ENCODE results near the gene CREB3L4. TPM values are rescaled to one million over a fixed set of nuclear protein-coding genes. Genes with fewer than 3 reads are reported as not detected.
A peak's percentile ranks its signal among the peaks of the same experiment; 100 is the strongest.

The CREB3L4 gene
- total and polyA plus RNA-seq, 4 donors: 4.4 to 10.3 (median 8.8) TPM

DNA sequence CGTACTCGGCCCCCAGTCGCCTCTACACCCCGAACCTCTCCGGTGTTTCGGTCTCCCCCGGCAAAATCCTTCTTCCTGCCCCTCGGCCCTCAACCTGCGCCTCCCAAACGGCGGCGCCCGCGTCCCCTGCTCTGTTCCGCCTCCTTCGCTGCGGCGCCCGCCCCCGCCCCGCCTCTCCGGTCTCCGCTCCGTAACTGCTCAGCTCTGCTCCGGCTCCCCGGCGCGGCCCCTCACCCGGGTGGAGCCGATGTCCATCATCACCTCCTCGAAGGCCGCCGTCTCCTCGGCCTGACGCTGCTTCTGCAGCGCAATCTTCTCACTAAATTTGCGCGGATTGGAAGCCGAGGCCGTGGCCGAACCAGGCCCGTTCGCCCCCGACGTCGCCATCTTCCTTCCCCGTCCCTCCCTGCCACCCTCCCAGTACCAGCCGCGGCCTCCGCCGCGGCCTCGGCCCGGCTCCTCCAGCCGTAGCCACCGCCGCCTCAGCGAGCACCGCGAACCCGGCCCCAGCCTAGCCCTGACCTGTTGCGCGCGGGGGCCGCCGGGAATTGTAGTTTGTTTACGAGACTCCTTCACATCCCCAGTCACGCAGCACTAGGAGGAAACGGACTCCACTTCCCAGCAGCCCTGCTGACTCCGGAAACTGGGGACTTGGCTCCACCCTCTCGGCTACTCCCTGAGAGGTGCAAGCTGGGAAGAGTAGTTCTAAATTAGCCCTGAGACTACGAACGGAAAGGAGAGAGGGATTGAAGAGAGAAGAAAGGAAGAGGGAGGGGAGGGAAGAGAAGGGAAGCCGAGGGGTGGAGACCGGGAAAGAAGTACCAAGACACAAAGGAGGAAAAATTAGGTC lies 9.4 kb upstream of the CREB3L4 start, which contains the start of gene CRTC2:
CRTC2 (minus strand) TSS at position 502 of the 850 bp plus-strand sequence; CDS start at position 387, 115 bp downstream.
- H3K27ac ChIP-seq (ENCODE audit: low read depth in 1 of 2, low read length in 2 of 2): peak within 1 kb of the TSS; percentile 91 to 94
- DNase-seq (ENCODE audit: low spot score): peak; percentile 98
- WGBS: under 1% methylated on average over 74 of the region's 75 CpGs
- H3K9me3 ChIP-seq (ENCODE audit: control insufficient read depth in 4 of 4, low read length in 3 of 4): no peaks in the 10 kb centered on the region
- H3K4me3 ChIP-seq (ENCODE audit: low read depth in 1 of 3, low read length in 3 of 3): peak within 1 kb of the TSS; percentile 68 to 99 (median 89)
- peaks cover 12 to 67% (median 54%) of the 10 kb centered on the region in 4 donors for H3K4me1 ChIP-seq (ENCODE audit: control insufficient read depth in 4 of 4, insufficient read depth in 4 of 4, low read length in 3 of 4)
- H3K36me3 ChIP-seq (ENCODE audit: control insufficient read depth in 4 of 4, insufficient read depth in 3 of 4, low read depth in 1 of 4, low read length in 3 of 4): peaks cover 0 to 8% (median 1%) of the 10 kb centered on the region in 4 donors
- H3K9ac ChIP-seq (ENCODE audit: low read depth in 1 of 2, low read length in 2 of 2): peak within 1 kb of the TSS; percentile 73 to 89
- no peaks in the 10 kb centered on the region for H3K27me3 ChIP-seq (ENCODE audit: control insufficient read depth in 4 of 4, insufficient read depth in 4 of 4, low read length in 3 of 4)
- TF ChIP-seq HNF4G (IDR thresholded peaks at IDR 0.05) (no peak), FOXA1 (IDR thresholded peaks at IDR 0.05) (peak; percentile 16), FOXA2 (IDR thresholded peaks at IDR 0.05) (peak; percentile 5), HNF4A (conservative IDR thresholded peaks at IDR 0.05) (peak; percentile 9 to 10), SP1 (IDR thresholded peaks at IDR 0.05) (peak; percentile 69), EGR1 (IDR thresholded peaks at IDR 0.05; ENCODE audit: low read depth in 2 of 2) (peak in 1 of 2 donors; percentile 45), RXRA (IDR thresholded peaks at IDR 0.05) (peak in 1 of 2 donors; percentile 55), TAF1 (conservative IDR thresholded peaks at IDR 0.05) (no peak), JUND (IDR thresholded peaks at IDR 0.05) (peak in 1 of 2 donors; percentile 26), GABPA (IDR thresholded peaks at IDR 0.05 in 1 of 2, conservative IDR thresholded peaks at IDR 0.05 in 1 of 2) (peak; percentile 67 to 90), NR2F2 (IDR thresholded peaks at IDR 0.05) (peak; percentile 72), YY1 (IDR thresholded peaks at IDR 0.05) (peak; percentile 74)
- TF ChIP-seq, protein P1, sequence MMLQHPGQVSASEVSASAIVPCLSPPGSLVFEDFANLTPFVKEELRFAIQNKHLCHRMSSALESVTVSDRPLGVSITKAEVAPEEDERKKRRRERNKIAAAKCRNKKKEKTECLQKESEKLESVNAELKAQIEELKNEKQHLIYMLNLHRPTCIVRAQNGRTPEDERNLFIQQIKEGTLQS (IDR thresholded peaks at IDR 0.05): no peak
- TF ChIP-seq, protein P2, sequence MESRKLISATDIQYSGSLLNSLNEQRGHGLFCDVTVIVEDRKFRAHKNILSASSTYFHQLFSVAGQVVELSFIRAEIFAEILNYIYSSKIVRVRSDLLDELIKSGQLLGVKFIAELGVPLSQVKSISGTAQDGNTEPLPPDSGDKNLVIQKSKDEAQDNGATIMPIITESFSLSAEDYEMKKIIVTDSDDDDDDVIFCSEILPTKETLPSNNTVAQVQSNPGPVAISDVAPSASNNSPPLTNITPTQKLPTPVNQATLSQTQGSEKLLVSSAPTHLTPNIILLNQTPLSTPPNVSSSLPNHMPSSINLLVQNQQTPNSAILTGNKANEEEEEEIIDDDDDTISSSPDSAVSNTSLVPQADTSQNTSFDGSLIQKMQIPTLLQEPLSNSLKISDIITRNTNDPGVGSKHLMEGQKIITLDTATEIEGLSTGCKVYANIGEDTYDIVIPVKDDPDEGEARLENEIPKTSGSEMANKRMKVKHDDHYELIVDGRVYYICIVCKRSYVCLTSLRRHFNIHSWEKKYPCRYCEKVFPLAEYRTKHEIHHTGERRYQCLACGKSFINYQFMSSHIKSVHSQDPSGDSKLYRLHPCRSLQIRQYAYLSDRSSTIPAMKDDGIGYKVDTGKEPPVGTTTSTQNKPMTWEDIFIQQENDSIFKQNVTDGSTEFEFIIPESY (IDR thresholded peaks at IDR 0.05): no peak
- TF ChIP-seq, protein P3, sequence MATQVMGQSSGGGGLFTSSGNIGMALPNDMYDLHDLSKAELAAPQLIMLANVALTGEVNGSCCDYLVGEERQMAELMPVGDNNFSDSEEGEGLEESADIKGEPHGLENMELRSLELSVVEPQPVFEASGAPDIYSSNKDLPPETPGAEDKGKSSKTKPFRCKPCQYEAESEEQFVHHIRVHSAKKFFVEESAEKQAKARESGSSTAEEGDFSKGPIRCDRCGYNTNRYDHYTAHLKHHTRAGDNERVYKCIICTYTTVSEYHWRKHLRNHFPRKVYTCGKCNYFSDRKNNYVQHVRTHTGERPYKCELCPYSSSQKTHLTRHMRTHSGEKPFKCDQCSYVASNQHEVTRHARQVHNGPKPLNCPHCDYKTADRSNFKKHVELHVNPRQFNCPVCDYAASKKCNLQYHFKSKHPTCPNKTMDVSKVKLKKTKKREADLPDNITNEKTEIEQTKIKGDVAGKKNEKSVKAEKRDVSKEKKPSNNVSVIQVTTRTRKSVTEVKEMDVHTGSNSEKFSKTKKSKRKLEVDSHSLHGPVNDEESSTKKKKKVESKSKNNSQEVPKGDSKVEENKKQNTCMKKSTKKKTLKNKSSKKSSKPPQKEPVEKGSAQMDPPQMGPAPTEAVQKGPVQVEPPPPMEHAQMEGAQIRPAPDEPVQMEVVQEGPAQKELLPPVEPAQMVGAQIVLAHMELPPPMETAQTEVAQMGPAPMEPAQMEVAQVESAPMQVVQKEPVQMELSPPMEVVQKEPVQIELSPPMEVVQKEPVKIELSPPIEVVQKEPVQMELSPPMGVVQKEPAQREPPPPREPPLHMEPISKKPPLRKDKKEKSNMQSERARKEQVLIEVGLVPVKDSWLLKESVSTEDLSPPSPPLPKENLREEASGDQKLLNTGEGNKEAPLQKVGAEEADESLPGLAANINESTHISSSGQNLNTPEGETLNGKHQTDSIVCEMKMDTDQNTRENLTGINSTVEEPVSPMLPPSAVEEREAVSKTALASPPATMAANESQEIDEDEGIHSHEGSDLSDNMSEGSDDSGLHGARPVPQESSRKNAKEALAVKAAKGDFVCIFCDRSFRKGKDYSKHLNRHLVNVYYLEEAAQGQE (IDR thresholded peaks at IDR 0.05): peak; percentile 40
- TF ChIP-seq, protein P4, sequence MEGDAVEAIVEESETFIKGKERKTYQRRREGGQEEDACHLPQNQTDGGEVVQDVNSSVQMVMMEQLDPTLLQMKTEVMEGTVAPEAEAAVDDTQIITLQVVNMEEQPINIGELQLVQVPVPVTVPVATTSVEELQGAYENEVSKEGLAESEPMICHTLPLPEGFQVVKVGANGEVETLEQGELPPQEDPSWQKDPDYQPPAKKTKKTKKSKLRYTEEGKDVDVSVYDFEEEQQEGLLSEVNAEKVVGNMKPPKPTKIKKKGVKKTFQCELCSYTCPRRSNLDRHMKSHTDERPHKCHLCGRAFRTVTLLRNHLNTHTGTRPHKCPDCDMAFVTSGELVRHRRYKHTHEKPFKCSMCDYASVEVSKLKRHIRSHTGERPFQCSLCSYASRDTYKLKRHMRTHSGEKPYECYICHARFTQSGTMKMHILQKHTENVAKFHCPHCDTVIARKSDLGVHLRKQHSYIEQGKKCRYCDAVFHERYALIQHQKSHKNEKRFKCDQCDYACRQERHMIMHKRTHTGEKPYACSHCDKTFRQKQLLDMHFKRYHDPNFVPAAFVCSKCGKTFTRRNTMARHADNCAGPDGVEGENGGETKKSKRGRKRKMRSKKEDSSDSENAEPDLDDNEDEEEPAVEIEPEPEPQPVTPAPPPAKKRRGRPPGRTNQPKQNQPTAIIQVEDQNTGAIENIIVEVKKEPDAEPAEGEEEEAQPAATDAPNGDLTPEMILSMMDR (IDR thresholded peaks at IDR 0.05; ENCODE audit: low read depth, low read length, missing input control): no peak
- TF ChIP-seq, protein P5, sequence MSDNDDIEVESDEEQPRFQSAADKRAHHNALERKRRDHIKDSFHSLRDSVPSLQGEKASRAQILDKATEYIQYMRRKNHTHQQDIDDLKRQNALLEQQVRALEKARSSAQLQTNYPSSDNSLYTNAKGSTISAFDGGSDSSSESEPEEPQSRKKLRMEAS (IDR thresholded peaks at IDR 0.05): peak; percentile 64
